Ascending aorta (tissue), 2 donors: ENCODE measurements around the gene C1orf185. TPM values are rescaled to one million over a fixed set of nuclear protein-coding genes. Genes with fewer than 3 reads are reported as not detected.
"Not testable (repeated sequence)": the region's sequence is repeated elsewhere in the genome, so short reads cannot be mapped to it uniquely, and the experiment has no call there.

ENCODE experiments used
- DNase-seq, 2 donors: peaks; one replicate each; pipeline ENCODE4 v3.0.0-alpha.2; 2019; ENCODE audit warnings: low spot score in 2 of 2
- H3K27ac ChIP-seq, 2 donors: fragments of 200-600 bp; sonication (generic); one replicate each; pipeline ENCODE4 v1.5.1; 2016 to 2017; ENCODE audit warnings: mild to moderate bottlenecking in 1 of 2
- H3K27me3 ChIP-seq: fragments of 200-600 bp; sonication (generic); one replicate; pipeline ENCODE4 v1.5.1; 2017
- H3K36me3 ChIP-seq, 2 donors: fragments of 200-600 bp; sonication (generic); one replicate each; pipeline ENCODE4 v1.5.1; 2016
- H3K4me1 ChIP-seq, 2 donors: fragments of 200-600 bp; sonication (generic); one replicate each; pipeline ENCODE4 v1.5.1; 2016 to 2017; ENCODE audit warnings: mild to moderate bottlenecking in 1 of 2
- H3K4me3 ChIP-seq, 2 donors: fragments of 200-600 bp; sonication (generic); one replicate each; pipeline ENCODE4 v1.5.1; 2016 to 2017; ENCODE audit warnings: mild to moderate bottlenecking in 1 of 2
- H3K9me3 ChIP-seq, 2 donors: fragments of 200-600 bp; sonication (generic); one replicate each; pipeline ENCODE4 v1.5.1; 2016
- intact Hi-C: fragments of 100-400 bp; cut with DNase I; formaldehyde crosslinking; loops from one replicate; pipeline ENCODE4 v1.15.1; 2023
- total RNA-seq: library from RNA; depleted of rRNA; stranded (reverse); fragments of >200 nt; gene quantifications from one replicate; pipeline ENCODE4 v1.1.0, GENCODE V29; 2016
- TF ChIP-seq, protein P1 (sequence below), 3 experiments: fragments of 200-600 bp in 2 of 3; fragments of 450-650 bp in 1 of 3; sonication (generic) in 2 of 3; IDR thresholded peaks; one replicate each; pipeline ENCODE4 v1.5.1; 2016 to 2019; ENCODE audit warnings: antibody characterized with exemption in 3 of 3, mild to moderate bottlenecking in 1 of 3, moderate library complexity in 1 of 3

The C1orf185 gene
- total RNA-seq, 1 donor from 2014 or later = not detected

DNA sequence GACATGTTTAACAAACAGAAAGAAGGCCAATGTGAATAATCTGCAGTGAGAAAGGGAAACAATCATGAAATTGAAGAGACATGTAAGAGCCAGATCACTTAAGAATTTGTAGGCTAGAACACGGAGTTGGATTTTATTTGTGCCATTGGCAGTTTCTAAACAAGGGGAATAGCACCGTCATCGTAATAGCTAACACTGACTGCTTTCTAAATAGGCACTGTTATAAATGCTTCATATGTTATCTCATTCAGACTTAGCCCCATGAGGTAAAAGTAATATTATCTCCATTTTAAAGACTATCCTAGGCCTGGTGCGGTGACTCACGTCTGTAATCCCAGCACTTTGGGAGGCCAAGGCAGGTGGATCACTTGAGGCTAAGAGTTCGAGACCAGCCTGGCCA, 12.1 kb downstream of the C1orf185 start:
- Histone ChIP-seq H3K4me3 (no peak overlapping the region), H3K27me3 (no peaks in the 10 kb centered on the region), H3K4me1 (no peaks in the 10 kb centered on the region), H3K9me3 (no peaks in the 10 kb centered on the region), H3K36me3 (no peaks in the 10 kb centered on the region), H3K27ac (no peak overlapping the region)
- intact Hi-C loops = no loop called here
- no peak for DNase-seq
- TF ChIP-seq, protein P1, sequence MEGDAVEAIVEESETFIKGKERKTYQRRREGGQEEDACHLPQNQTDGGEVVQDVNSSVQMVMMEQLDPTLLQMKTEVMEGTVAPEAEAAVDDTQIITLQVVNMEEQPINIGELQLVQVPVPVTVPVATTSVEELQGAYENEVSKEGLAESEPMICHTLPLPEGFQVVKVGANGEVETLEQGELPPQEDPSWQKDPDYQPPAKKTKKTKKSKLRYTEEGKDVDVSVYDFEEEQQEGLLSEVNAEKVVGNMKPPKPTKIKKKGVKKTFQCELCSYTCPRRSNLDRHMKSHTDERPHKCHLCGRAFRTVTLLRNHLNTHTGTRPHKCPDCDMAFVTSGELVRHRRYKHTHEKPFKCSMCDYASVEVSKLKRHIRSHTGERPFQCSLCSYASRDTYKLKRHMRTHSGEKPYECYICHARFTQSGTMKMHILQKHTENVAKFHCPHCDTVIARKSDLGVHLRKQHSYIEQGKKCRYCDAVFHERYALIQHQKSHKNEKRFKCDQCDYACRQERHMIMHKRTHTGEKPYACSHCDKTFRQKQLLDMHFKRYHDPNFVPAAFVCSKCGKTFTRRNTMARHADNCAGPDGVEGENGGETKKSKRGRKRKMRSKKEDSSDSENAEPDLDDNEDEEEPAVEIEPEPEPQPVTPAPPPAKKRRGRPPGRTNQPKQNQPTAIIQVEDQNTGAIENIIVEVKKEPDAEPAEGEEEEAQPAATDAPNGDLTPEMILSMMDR (IDR thresholded peaks at IDR 0.05) = no peak

DNA sequence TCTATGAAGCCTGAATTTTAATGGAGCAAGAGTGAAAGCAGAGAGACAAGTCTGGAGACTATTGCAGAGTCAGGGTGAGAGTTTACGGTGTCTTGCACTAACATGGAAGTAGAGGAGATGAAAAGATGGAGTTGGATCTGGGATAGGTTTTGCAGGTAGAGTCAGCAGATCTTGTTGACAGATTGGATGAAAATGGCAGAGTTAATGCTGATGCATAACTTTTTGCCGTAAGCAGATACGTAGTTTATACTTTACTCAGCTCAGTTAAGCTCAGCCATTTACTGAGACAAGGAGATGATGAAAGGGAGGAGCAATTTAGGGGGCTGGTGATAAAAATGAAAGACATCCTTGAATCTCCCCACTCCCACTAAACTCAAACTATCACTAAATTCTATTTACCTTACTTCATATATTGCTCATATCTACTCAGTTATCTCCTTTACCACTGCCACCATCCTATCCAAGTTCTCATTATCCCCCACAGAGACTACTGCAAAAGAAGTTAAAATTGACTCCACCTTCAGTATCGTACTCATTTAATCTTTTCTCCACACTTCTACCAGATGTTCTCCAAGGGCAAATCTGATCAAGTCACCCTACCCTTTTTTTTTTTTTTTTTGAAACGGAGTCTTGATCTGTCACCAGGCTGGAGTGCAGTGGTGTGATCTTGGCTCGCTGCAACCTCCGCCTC, 13.8 kb downstream of the C1orf185 start:
- no peaks in the 10 kb centered on the region for H3K9me3 ChIP-seq
- no peaks in the 10 kb centered on the region for H3K27me3 ChIP-seq
- H3K27ac ChIP-seq = no peak overlapping the region
- intact Hi-C loops = no loop called here
- H3K36me3 ChIP-seq = no peaks in the 10 kb centered on the region
- DNase-seq = no peak
- TF ChIP-seq, protein P1 (IDR thresholded peaks at IDR 0.05) = no peak
- no peak overlapping the region for H3K4me3 ChIP-seq
- no peaks in the 10 kb centered on the region for H3K4me1 ChIP-seq

DNA sequence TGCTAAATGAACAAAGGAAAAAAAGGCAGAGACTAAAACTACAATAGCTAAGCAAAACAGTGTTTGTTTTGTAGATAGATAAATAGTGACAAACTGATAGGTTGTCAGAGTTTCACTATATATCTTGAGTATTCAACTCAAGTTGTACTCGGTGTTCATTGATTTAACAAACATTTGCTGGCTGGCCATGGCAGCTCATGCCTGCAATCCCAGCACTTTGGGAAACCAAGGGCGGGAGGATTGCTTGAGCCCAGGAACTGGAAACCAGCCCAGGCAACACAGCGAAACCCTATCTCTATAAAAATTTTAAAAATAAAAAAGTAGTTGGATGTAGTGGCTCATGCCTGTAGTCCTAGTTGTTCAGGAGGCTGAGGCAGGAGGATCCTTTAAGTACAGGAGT, 17.3 kb downstream of the C1orf185 start:
- intact Hi-C loops = no loop called here
- Histone ChIP-seq H3K4me3 (no peak overlapping the region), H3K27ac (no peak overlapping the region), H3K9me3 (no peaks in the 10 kb centered on the region), H3K36me3 (no peaks in the 10 kb centered on the region), H3K4me1 (no peaks in the 10 kb centered on the region), H3K27me3 (no peaks in the 10 kb centered on the region)
- TF ChIP-seq, protein P1 (IDR thresholded peaks at IDR 0.05) = no peak
- no peak for DNase-seq

DNA sequence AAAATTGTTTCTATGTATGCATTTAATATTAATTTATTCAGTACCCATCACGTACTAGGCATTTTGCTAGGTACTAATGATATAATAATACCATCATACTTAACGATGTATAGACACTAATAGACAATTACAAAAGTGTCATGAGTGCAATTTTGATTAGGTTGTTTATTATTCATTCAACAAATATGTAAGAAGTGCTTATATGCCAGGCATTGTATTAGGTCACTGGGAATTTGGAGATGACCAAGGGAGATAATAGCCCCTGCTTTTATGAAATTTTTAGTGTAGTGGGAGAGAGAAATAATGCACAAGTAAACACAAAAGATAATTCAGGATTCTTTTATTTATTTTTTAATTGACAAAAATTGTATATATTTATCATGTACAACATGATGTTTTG, 18.6 kb downstream of the C1orf185 start:
- Histone ChIP-seq H3K27ac (no peak overlapping the region), H3K36me3 (no peaks in the 10 kb centered on the region), H3K9me3 (no peaks in the 10 kb centered on the region), H3K4me3 (no peak overlapping the region), H3K27me3 (no peaks in the 10 kb centered on the region), H3K4me1 (no peaks in the 10 kb centered on the region)
- TF ChIP-seq, protein P1 (IDR thresholded peaks at IDR 0.05) = no peak
- intact Hi-C loops = no loop called here
- no peak for DNase-seq

DNA sequence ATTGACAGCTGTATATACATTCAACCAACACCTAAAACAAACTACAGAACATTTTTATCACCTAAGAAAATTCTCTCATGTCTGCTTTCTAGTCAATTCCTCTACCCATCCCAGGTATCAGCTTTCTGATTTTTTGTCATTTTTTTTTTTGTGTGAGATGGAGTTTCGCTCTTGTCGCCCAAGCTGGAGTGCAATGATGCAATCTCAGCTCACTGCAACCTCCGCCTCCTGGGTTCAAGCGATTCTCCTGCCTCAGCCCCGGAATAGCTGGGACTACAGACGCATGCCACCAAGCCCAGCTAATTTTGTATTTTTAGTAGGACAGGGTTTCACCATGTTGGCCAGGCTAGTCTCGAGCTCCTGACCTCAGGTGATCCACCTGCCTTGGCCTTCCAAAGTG, 25.1 kb downstream of the C1orf185 start:
- intact Hi-C loops, H3K27me3 ChIP-seq, H3K36me3 ChIP-seq, H3K4me1 ChIP-seq, H3K9me3 ChIP-seq, DNase-seq, H3K4me3 ChIP-seq, H3K27ac ChIP-seq: not testable (repeated sequence)

DNA sequence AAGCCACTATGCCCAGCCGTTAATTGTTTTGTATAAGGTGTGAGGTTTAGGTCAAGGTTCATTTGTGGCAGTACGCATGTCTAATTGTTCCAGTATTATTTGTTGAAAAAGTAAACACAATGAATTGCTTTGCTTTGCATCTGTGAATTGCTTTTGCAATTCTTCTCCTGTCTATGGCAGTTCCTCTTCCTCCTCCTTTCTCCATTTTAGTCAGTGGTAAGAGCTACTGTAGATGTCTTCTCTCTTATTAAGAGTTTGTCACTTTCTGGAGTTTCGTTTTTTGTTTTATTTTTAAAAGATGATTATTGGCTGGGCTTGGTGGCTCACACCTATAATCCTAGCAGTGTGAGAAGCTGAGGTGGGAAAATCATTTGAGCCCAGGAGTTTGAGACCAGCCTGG, 29.2 kb downstream of the C1orf185 start:
- H3K27ac ChIP-seq = no peak overlapping the region
- H3K36me3 ChIP-seq = no peaks in the 10 kb centered on the region
- no peak for DNase-seq
- TF ChIP-seq, protein P1 (IDR thresholded peaks at IDR 0.05) = no peak
- H3K27me3 ChIP-seq = no peaks in the 10 kb centered on the region
- no peak overlapping the region for H3K4me3 ChIP-seq
- no peaks in the 10 kb centered on the region for H3K4me1 ChIP-seq
- intact Hi-C loops = no loop called here
- peaks cover 0 to 16% of the 10 kb centered on the region in 2 donors for H3K9me3 ChIP-seq
